ENCODE data around the gene DNM3.

- TF ChIP-seq CREB1 (IDR thresholded peaks at IDR 0.05; ENCODE audit: low read depth) = no peak
- TF ChIP-seq ZBTB7A (IDR thresholded peaks at IDR 0.05; ENCODE audit: low read depth) = no peak
- no peak for TF ChIP-seq FOXM1 (IDR thresholded peaks at IDR 0.05; ENCODE audit: borderline replicate concordance, low read depth)
- TF ChIP-seq MAX (IDR thresholded peaks at IDR 0.05) = no peak
- TF ChIP-seq EP300 (IDR thresholded peaks at IDR 0.05; ENCODE audit: borderline replicate concordance) = no peak
- no peak for TF ChIP-seq EGR1 (IDR thresholded peaks at IDR 0.05)
- TF ChIP-seq, protein P1, sequence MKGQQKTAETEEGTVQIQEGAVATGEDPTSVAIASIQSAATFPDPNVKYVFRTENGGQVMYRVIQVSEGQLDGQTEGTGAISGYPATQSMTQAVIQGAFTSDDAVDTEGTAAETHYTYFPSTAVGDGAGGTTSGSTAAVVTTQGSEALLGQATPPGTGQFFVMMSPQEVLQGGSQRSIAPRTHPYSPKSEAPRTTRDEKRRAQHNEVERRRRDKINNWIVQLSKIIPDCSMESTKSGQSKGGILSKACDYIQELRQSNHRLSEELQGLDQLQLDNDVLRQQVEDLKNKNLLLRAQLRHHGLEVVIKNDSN (IDR thresholded peaks at IDR 0.05) = no peak
- TF ChIP-seq TCF12 (IDR thresholded peaks at IDR 0.05; ENCODE audit: low read depth) = no peak
- TF ChIP-seq CEBPB (IDR thresholded peaks at IDR 0.05) = no peak
- TF ChIP-seq REST (IDR thresholded peaks at IDR 0.05; ENCODE audit: low read depth) = no peak
- TF ChIP-seq YY1 (IDR thresholded peaks at IDR 0.05; ENCODE audit: low read depth) = no peak
- TF ChIP-seq TAF1 (IDR thresholded peaks at IDR 0.05; ENCODE audit: low read depth) = no peak
- no peak for TF ChIP-seq RAD21 (IDR thresholded peaks at IDR 0.05; ENCODE audit: low read depth)
Measured at GRCh38 chr1:172394811-172395210, 553.5 kb downstream of the DNM3 start.
